HG03139 (cell line): ENCODE measurements around the gene BBOF1.
"Not testable (repeated sequence)": the region's sequence is repeated elsewhere in the genome, so short reads cannot be mapped to it uniquely, and the experiment has no call there.

ENCODE experiments used
- ATAC-seq: cut with Tn5 transposase; IDR thresholded peaks from one replicate; pipeline ENCODE4 v1.9.1; 2021; ENCODE audit not compliant: unreplicated experiment

BBOF1 gene

DNA sequence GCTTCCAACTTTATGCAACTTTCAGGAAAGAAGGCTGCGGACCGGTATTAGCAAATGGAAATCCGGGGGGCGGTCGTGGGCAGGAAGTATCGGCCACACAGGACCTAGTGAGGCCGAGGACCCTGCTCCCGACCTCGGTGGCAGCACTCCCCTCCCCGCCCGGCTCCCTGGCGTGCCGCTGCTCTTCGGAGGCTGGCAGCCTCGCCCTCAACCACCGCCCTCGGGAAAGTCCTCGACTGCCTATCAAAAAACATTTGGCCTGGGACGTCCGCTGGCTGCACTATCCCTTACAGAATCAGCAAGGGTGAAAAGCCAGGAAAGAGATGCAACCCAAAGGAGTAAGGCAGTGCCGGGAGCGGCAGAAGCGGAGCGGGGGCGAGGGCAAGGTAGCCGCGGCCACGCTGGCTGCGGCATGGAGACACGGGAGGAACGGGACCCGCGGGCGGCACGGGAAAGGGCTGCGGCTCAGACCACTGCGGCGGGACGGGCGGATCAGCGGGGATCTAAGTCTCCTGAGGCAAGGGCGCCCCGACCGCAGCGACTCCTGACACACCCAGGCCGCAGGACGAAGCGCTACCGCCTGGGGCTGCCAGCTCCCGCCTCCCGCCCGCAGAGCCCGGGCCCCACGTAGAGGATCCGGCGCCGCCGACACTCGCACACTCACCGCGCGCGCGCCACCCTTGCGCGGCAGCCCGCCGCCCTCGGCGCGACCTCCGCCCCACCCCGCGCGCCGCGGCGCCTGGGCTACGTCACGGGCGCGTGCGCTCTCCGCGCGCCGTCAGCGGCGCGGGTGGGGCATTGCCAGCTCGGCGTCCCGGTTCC, at the start of gene BBOF1, which contains the start of gene ENTPD5:
BBOF1 (plus strand) TSS at position 764 of the 822 bp plus-strand sequence. CDS start 130 bp downstream, outside the sequence.
ENTPD5 (minus strand) TSS at position 703 of the 822 bp plus-strand sequence. CDS start 31,186 bp downstream, outside the sequence.
- peak; percentile 81 for ATAC-seq

DNA sequence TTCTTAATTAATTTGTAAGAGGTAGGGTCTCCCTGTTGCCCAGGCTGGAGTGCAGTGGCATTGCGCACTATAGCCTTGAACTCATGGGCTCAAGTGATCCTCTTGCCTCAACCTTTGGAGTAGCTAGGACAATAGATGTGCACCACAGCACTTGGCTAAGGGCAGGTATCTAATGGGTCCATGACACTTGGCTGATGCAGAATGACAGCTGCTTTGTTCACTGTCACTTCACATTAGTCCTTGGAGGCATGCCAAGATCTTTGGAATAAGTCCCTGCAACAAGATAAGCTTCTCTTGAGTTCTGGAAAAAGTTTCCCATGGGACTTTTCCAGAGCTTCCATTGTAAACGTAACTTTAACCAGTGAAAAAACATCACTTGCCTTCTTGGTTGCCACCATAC, 45.7 kb upstream of the BBOF1 start:
- ATAC-seq = no peak

- no peak for ATAC-seq
These were observed 43.0 kb upstream of the BBOF1 start for GRCh38 chr14:73976125-73976524.

GRCh38 chr14:73977896-73978295, 41.3 kb upstream of the BBOF1 start:
- ATAC-seq = no peak

- ATAC-seq = no peak
These were observed 31.1 kb upstream of the BBOF1 start for GRCh38 chr14:73988065-73988464.

GRCh38 chr14:73988656-73989055, 30.5 kb upstream of the BBOF1 start:
- ATAC-seq = not testable (repeated sequence)

GRCh38 chr14:73991092-73991491, 28.1 kb upstream of the BBOF1 start:
- ATAC-seq = no peak

DNA sequence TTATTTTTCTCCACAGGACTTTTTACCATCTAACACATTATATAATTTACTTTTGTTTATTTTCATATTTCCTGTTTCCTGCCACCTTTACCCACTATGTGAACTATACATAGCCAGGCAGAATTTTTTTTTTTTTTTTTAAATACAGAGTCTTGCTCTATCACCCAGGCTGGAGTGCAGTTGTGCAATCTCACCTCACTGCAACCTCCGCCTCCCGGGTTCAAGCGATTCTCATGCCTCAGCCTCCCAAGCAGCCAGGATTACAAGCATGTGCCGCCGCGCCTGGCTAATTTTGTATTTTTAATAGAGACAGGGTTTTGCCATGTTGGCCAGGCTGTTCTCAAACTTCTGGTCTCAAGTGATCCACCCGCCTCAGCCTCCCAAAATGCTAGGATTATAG, 24.2 kb upstream of the BBOF1 start:
- ATAC-seq = not testable (repeated sequence)

GRCh38 chr14:73995977-73996378, 23.2 kb upstream of the BBOF1 start:
- no peak for ATAC-seq

- no peak for ATAC-seq
These were observed 22.4 kb upstream of the BBOF1 start for GRCh38 chr14:73996731-73997107.

- no peak for ATAC-seq
These were observed 21.8 kb upstream of the BBOF1 start for GRCh38 chr14:73997108-73997943.

- no peak for ATAC-seq
These were observed 21.2 kb upstream of the BBOF1 start for GRCh38 chr14:73997944-73998447.

GRCh38 chr14:73998726-73999125, 20.4 kb upstream of the BBOF1 start:
- ATAC-seq = no peak

- ATAC-seq = not testable (repeated sequence)
These were observed 13.5 kb upstream of the BBOF1 start for GRCh38 chr14:74005664-74006063.

- no peak for ATAC-seq
These were observed 10.2 kb upstream of the BBOF1 start for GRCh38 chr14:74008843-74009499.

GRCh38 chr14:74014299-74014698, 4.8 kb upstream of the BBOF1 start:
- ATAC-seq = no peak

DNA sequence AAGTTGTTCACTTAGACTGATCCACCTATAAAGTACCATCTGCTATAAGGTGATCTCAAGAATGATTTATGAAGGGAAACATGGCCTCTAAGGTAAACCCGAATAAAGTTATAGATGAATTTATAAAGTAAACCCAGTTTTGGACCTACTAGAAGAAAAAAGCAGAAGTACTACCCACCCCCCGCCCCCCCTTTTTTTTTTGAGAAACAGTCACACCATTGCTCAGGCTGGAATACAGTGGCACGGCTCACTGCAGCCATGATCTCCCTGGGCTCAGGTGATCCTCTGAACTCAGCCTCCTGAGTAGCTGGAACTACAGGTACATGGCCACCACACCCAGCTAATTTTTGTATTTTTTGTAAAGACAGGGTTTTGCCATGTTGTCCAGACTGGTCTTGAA, 4.0 kb upstream of the BBOF1 start:
- no peak for ATAC-seq

GRCh38 chr14:74015963-74016362, 3.2 kb upstream of the BBOF1 start:
- ATAC-seq = no peak

DNA sequence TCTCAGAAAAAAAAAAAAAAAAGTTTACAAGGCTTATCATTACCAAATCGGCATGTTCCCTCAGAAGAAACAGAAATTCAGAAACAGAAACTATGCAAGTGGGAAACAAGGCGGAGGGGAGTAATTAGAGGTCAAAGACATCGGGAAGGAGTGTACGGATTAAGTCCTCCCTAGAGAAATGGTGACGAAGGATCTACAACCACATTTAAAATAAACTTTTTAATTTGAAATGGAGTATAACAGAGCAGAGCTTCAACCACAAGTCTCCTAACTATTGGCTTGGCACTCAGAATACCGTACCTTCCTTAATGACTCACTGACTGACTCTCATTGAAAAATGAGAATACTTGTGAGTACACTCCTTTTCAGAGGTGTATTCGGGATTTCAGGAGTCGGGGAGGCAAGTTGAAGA, 969 bp upstream of the BBOF1 start:
- ATAC-seq = peak; percentile 7

GRCh38 chr14:74019408-74020137, 424 bp downstream of the BBOF1 start:
- no peak for ATAC-seq
